HG03039 (cell line): ENCODE data around the gene ARHGAP45.

ENCODE experiments used
- ATAC-seq: cut with Tn5 transposase; IDR thresholded peaks from one replicate; pipeline ENCODE4 v1.9.1; 2021; ENCODE audit warnings: mild to moderate bottlenecking, moderate library complexity; ENCODE audit not compliant: unreplicated experiment

Gene ARHGAP45

GRCh38 chr19:1103132-1103707 is 36.3 kb downstream of the ARHGAP45 start:
- no peak for ATAC-seq

- peak; percentile 63 for ATAC-seq
These were observed 36.8 kb downstream of the ARHGAP45 start, which contains the start of gene GPX4 for GRCh38 chr19:1103708-1104310. Gene GPX4, plus strand, starts transcription at chr19:1103994. Its CDS starts 50 bp downstream, at chr19:1104044.

GRCh38 chr19:1104311-1105007 is 37.5 kb downstream of the ARHGAP45 start:
- ATAC-seq, result peak; percentile 32

GRCh38 chr19:1105008-1105872 is 38.3 kb downstream of the ARHGAP45 start:
- peak; percentile 0 for ATAC-seq

GRCh38 chr19:1105873-1106840 is 39.2 kb downstream of the ARHGAP45 start:
- no peak for ATAC-seq

- ATAC-seq, result no peak
These were observed 40.1 kb downstream of the ARHGAP45 start for GRCh38 chr19:1106841-1107660.

- ATAC-seq, result no peak
These were observed 40.8 kb downstream of the ARHGAP45 start for GRCh38 chr19:1107661-1108261.

GRCh38 chr19:1108291-1109031 is 41.5 kb downstream of the ARHGAP45 start:
- ATAC-seq, result no peak

- no peak for ATAC-seq
These were observed 42.1 kb downstream of the ARHGAP45 start for GRCh38 chr19:1109032-1109551.

- no peak for ATAC-seq
These were observed 43.0 kb downstream of the ARHGAP45 start for GRCh38 chr19:1109697-1110671.

GRCh38 chr19:1110809-1111640 is 44.1 kb downstream of the ARHGAP45 start:
- no peak for ATAC-seq

- no peak for ATAC-seq
These were observed 44.8 kb downstream of the ARHGAP45 start for GRCh38 chr19:1111641-1112267.

GRCh38 chr19:1112268-1113029 is 45.5 kb downstream of the ARHGAP45 start:
- no peak for ATAC-seq
